Rectal smooth muscle tissue (tissue), 1 donor: ENCODE results near the gene KCNJ14.

Experiments
- H3K27ac ChIP-seq: one replicate; pipeline ENCODE4 v1.7.0; 2013; ENCODE audit warnings: low read depth, low read length, inconsistent platforms
- H3K27me3 ChIP-seq: one replicate; pipeline ENCODE4 v1.7.0; 2013; ENCODE audit warnings: low read length; ENCODE audit not compliant: control insufficient read depth, insufficient read depth
- H3K36me3 ChIP-seq: one replicate; pipeline ENCODE4 v1.7.0; 2013; ENCODE audit warnings: low read length; ENCODE audit not compliant: control insufficient read depth, insufficient read depth
- H3K4me1 ChIP-seq: one replicate; pipeline ENCODE4 v1.7.0; 2013; ENCODE audit warnings: low read length; ENCODE audit not compliant: control insufficient read depth, insufficient read depth
- H3K4me3 ChIP-seq: one replicate; pipeline ENCODE4 v1.7.0; 2013; ENCODE audit warnings: low read length
- H3K9ac ChIP-seq: one replicate; pipeline ENCODE4 v1.7.0; 2013; ENCODE audit warnings: low read length

Gene KCNJ14

GRCh38 chr19:48499316-48500090 is 44.1 kb downstream of the KCNJ14 start:
- no peak overlapping the region for H3K27ac ChIP-seq
- no peak overlapping the region for H3K9ac ChIP-seq
- H3K36me3 ChIP-seq: no peaks in the 10 kb centered on the region
- no peaks in the 10 kb centered on the region for H3K4me1 ChIP-seq
- no peak overlapping the region for H3K4me3 ChIP-seq
- peaks cover 32% of the 10 kb centered on the region for H3K27me3 ChIP-seq

- peaks cover 30% of the 10 kb centered on the region for H3K27me3 ChIP-seq
These were observed 45.6 kb downstream of the KCNJ14 start for GRCh38 chr19:48500830-48501493.

GRCh38 chr19:48501494-48502349 is 46.3 kb downstream of the KCNJ14 start:
- Histone ChIP-seq H3K4me3 (peak overlapping the region; percentile 48), H3K27ac (no peak overlapping the region), H3K27me3 (peaks cover 30% of the 10 kb centered on the region), H3K36me3 (no peaks in the 10 kb centered on the region), H3K9ac (no peak overlapping the region), H3K4me1 (no peaks in the 10 kb centered on the region)

More at GRCh38 chr19:48500830-48501493, 45.6 kb downstream of the KCNJ14 start:
- H3K36me3 ChIP-seq: no peaks in the 10 kb centered on the region
- no peak overlapping the region for H3K27ac ChIP-seq
- peak overlapping the region; percentile 48 for H3K4me3 ChIP-seq
- H3K9ac ChIP-seq: no peak overlapping the region
- H3K4me1 ChIP-seq: no peaks in the 10 kb centered on the region

GRCh38 chr19:48502350-48503018 is 47.1 kb downstream of the KCNJ14 start:
- Histone ChIP-seq H3K9ac (no peak overlapping the region), H3K27ac (no peak overlapping the region), H3K36me3 (no peaks in the 10 kb centered on the region), H3K27me3 (peaks cover 28% of the 10 kb centered on the region), H3K4me3 (no peak overlapping the region), H3K4me1 (no peaks in the 10 kb centered on the region)

GRCh38 chr19:48506138-48506733 is 50.9 kb downstream of the KCNJ14 start:
- no peaks in the 10 kb centered on the region for H3K4me1 ChIP-seq
- peaks cover 6% of the 10 kb centered on the region for H3K27me3 ChIP-seq
- H3K9ac ChIP-seq: no peak overlapping the region
- H3K36me3 ChIP-seq: no peaks in the 10 kb centered on the region
- no peak overlapping the region for H3K4me3 ChIP-seq
- no peak overlapping the region for H3K27ac ChIP-seq

- no peak overlapping the region for H3K4me3 ChIP-seq
- H3K27me3 ChIP-seq: peaks cover 7% of the 10 kb centered on the region
- no peaks in the 10 kb centered on the region for H3K36me3 ChIP-seq
- no peaks in the 10 kb centered on the region for H3K4me1 ChIP-seq
- H3K9ac ChIP-seq: no peak overlapping the region
- no peak overlapping the region for H3K27ac ChIP-seq
These were observed 52.6 kb downstream of the KCNJ14 start for GRCh38 chr19:48507911-48508439.

- H3K4me3 ChIP-seq: no peak overlapping the region
- H3K36me3 ChIP-seq: no peaks in the 10 kb centered on the region
- no peaks in the 10 kb centered on the region for H3K4me1 ChIP-seq
- H3K27ac ChIP-seq: no peak overlapping the region
- H3K9ac ChIP-seq: no peak overlapping the region
- peaks cover 11% of the 10 kb centered on the region for H3K27me3 ChIP-seq
These were observed 53.5 kb downstream of the KCNJ14 start for GRCh38 chr19:48508729-48509411.

- no peaks in the 10 kb centered on the region for H3K4me1 ChIP-seq
These were observed 54.3 kb downstream of the KCNJ14 start for GRCh38 chr19:48509467-48510194.

GRCh38 chr19:48510421-48511268 is 55.3 kb downstream of the KCNJ14 start:
- peak overlapping the region; percentile 18 for H3K4me3 ChIP-seq
- H3K9ac ChIP-seq: peak overlapping the region; percentile 16
- H3K4me1 ChIP-seq: no peaks in the 10 kb centered on the region
- H3K36me3 ChIP-seq: no peaks in the 10 kb centered on the region
- H3K27ac ChIP-seq: no peak overlapping the region
- peaks cover 11% of the 10 kb centered on the region for H3K27me3 ChIP-seq

More at GRCh38 chr19:48509467-48510194, 54.3 kb downstream of the KCNJ14 start:
- H3K27ac ChIP-seq: no peak overlapping the region
- no peak overlapping the region for H3K4me3 ChIP-seq
- peaks cover 11% of the 10 kb centered on the region for H3K27me3 ChIP-seq
- H3K36me3 ChIP-seq: no peaks in the 10 kb centered on the region
- H3K9ac ChIP-seq: no peak overlapping the region

GRCh38 chr19:48511321-48511731 is 56.0 kb downstream of the KCNJ14 start:
- no peak overlapping the region for H3K9ac ChIP-seq
- H3K4me1 ChIP-seq: no peaks in the 10 kb centered on the region
- no peak overlapping the region for H3K4me3 ChIP-seq
- H3K27me3 ChIP-seq: peaks cover 11% of the 10 kb centered on the region
- no peaks in the 10 kb centered on the region for H3K36me3 ChIP-seq
- no peak overlapping the region for H3K27ac ChIP-seq
